Ascending aorta (tissue), 2 donors: Measurements from ENCODE around the gene BRPF3. TPM values are rescaled to one million over a fixed set of nuclear protein-coding genes. Genes with fewer than 3 reads are reported as not detected.

Experiments used
- DNase-seq, 2 donors: peaks; one replicate each; pipeline ENCODE4 v3.0.0-alpha.2; 2019; ENCODE audit warnings: low spot score in 2 of 2
- H3K27ac ChIP-seq, 2 donors: fragments of 200-600 bp; sonication (generic); one replicate each; pipeline ENCODE4 v1.5.1; 2016 to 2017; ENCODE audit warnings: mild to moderate bottlenecking in 1 of 2
- H3K27me3 ChIP-seq: fragments of 200-600 bp; sonication (generic); one replicate; pipeline ENCODE4 v1.5.1; 2017
- H3K36me3 ChIP-seq, 2 donors: fragments of 200-600 bp; sonication (generic); one replicate each; pipeline ENCODE4 v1.5.1; 2016
- H3K4me1 ChIP-seq, 2 donors: fragments of 200-600 bp; sonication (generic); one replicate each; pipeline ENCODE4 v1.5.1; 2016 to 2017; ENCODE audit warnings: mild to moderate bottlenecking in 1 of 2
- H3K4me3 ChIP-seq, 2 donors: fragments of 200-600 bp; sonication (generic); one replicate each; pipeline ENCODE4 v1.5.1; 2016 to 2017; ENCODE audit warnings: mild to moderate bottlenecking in 1 of 2
- H3K9me3 ChIP-seq, 2 donors: fragments of 200-600 bp; sonication (generic); one replicate each; pipeline ENCODE4 v1.5.1; 2016
- intact Hi-C: fragments of 100-400 bp; cut with DNase I; formaldehyde crosslinking; loops from one replicate; pipeline ENCODE4 v1.15.1; 2023
- total RNA-seq: library from RNA; depleted of rRNA; stranded (reverse); fragments of >200 nt; gene quantifications from one replicate; pipeline ENCODE4 v1.1.0, GENCODE V29; 2016
- TF ChIP-seq, protein P1 (sequence below), 3 experiments: fragments of 200-600 bp in 2 of 3; fragments of 450-650 bp in 1 of 3; sonication (generic) in 2 of 3; IDR thresholded peaks; one replicate each; pipeline ENCODE4 v1.5.1; 2016 to 2019; ENCODE audit warnings: antibody characterized with exemption in 3 of 3, mild to moderate bottlenecking in 1 of 3, moderate library complexity in 1 of 3

The BRPF3 gene
- 26.5 TPM for total RNA-seq

DNA sequence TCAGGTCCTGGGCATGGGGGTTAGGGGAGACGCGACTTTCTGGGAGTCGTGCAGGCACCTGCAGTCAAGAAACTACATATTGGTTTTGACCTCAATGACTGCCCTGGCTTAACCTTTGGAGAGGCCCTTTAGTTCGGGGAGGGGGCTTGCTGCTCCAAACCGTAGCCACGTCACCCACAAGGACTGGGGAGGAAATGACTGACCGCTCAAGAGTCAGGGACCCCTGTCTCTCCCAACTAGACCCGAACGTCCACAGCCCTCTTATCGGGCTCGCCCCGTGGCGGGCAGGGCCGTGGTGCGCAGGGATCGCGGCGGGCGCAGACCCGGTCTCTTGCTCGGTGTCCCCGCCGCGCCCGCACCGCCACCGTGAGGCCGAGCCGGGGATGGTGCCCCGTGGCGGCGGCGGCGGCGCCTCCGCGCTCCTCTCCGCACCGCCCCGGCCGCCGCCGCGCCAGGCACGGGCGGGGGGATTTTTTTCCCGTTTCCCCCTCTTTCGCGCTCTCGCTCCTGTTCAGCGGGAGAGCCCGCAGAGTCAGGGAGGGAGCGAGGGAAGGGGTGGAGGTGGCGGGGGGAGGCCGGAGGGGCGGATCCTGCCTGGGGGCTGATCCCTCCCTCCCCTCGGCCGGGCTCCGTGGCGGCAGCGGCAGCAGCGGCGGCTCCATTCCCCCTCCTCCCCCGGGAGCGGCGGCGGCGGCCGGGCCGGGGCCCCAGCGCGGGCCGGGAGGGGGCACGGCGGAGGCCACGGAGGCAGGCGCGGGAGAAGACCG, at the start of gene BRPF3:
BRPF3 (plus strand) TSS at position 632 of the 767 bp plus-strand sequence. CDS start 3,579 bp downstream, outside the sequence.
- peak within 1 kb of the TSS; percentile 86 to 94 for H3K4me3 ChIP-seq
- intact Hi-C loops = loop anchor here (1.0 to 5.0 kb wide), 6 partner anchors 73 to 699 kb away; partner anchors contain the start of genes FKBP5, MAPK14, SRPK1 and TEAD3
- H3K9me3 ChIP-seq = no peaks in the 10 kb centered on the region
- H3K27me3 ChIP-seq = no peaks in the 10 kb centered on the region
- H3K27ac ChIP-seq = peak within 1 kb of the TSS; percentile 94 to 95
- DNase-seq = peak in 1 of 2 donors; percentile 88
- peaks cover 3 to 13% of the 10 kb centered on the region in 2 donors for H3K4me1 ChIP-seq
- TF ChIP-seq, protein P1, sequence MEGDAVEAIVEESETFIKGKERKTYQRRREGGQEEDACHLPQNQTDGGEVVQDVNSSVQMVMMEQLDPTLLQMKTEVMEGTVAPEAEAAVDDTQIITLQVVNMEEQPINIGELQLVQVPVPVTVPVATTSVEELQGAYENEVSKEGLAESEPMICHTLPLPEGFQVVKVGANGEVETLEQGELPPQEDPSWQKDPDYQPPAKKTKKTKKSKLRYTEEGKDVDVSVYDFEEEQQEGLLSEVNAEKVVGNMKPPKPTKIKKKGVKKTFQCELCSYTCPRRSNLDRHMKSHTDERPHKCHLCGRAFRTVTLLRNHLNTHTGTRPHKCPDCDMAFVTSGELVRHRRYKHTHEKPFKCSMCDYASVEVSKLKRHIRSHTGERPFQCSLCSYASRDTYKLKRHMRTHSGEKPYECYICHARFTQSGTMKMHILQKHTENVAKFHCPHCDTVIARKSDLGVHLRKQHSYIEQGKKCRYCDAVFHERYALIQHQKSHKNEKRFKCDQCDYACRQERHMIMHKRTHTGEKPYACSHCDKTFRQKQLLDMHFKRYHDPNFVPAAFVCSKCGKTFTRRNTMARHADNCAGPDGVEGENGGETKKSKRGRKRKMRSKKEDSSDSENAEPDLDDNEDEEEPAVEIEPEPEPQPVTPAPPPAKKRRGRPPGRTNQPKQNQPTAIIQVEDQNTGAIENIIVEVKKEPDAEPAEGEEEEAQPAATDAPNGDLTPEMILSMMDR (IDR thresholded peaks at IDR 0.05) = peak; percentile 40 to 88 (median 47)
- peaks cover 11 to 12% of the 10 kb centered on the region in 2 donors for H3K36me3 ChIP-seq

DNA sequence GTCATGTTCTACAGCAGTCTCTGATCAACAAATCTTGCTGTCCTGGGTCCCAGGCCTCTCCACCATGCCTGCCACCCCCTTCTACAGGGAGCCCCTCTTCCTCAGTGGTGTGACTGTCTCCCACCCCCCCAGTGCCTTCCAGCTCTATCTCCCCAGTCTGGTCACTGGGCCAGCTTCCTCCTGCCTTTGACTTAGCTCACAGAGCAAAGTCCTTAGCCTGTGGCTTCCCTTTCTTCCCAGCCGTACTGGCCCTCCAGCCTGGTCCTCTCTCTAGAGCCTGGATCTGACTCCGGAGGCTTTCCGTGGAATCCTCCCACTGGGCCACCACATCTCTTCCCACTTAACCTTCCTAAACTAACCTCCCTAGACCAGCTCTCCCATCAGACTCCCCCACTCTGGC, 49.2 kb upstream of the BRPF3 start:
- no peaks in the 10 kb centered on the region for H3K4me1 ChIP-seq
- TF ChIP-seq, protein P1 (IDR thresholded peaks at IDR 0.05) = no peak
- intact Hi-C loops = no loop called here
- DNase-seq = no peak
- no peak overlapping the region for H3K27ac ChIP-seq
- no peaks in the 10 kb centered on the region for H3K27me3 ChIP-seq
- no peak overlapping the region for H3K4me3 ChIP-seq
- no peaks in the 10 kb centered on the region for H3K36me3 ChIP-seq
- no peaks in the 10 kb centered on the region for H3K9me3 ChIP-seq

DNA sequence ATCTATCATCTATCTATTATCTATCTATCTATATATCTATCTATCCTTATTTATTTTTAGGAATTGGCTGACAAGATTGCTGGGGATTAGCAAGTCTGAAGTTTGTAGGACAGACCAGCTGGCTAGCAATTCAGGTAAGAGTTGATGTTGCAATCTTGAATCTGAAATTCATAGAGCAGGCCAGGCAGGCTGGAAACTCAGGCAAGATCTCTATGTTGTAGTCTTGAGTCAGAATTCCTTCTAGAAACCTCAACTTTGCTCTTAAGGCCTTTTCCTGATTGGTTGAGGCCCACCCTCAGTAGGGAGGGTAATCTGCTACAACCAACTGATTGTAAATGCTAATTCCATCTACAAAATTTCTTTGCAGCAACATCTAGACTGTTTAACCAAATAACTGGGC, 47.1 kb upstream of the BRPF3 start:
- no peak overlapping the region for H3K27ac ChIP-seq
- intact Hi-C loops = no loop called here
- TF ChIP-seq, protein P1 (IDR thresholded peaks at IDR 0.05) = no peak
- no peak overlapping the region for H3K4me3 ChIP-seq
- H3K27me3 ChIP-seq = no peaks in the 10 kb centered on the region
- no peaks in the 10 kb centered on the region for H3K9me3 ChIP-seq
- DNase-seq = no peak
- H3K36me3 ChIP-seq = no peaks in the 10 kb centered on the region
- H3K4me1 ChIP-seq = no peaks in the 10 kb centered on the region

DNA sequence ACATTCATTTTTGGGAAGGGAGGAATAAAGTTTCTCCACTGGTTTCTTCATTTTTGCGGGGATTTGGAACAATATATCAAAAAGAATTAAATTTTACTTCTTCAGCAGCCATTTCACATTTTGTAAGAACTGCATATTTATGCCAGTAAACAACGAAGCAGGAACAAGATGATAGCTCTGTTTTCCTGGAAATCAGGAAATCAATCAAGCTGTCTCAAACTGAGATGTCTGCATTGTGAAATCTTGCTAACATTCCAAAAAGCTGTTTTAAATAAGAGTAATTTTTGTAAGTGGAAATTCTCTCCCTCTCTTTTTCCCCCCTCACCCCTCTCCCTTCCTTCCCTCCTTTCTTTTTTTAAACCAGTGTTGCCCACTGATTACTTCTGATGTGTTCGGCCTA, 46.3 kb upstream of the BRPF3 start:
- no peaks in the 10 kb centered on the region for H3K27me3 ChIP-seq
- TF ChIP-seq, protein P1 (IDR thresholded peaks at IDR 0.05) = no peak
- no peak overlapping the region for H3K27ac ChIP-seq
- no peak for DNase-seq
- H3K4me1 ChIP-seq = no peaks in the 10 kb centered on the region
- no peaks in the 10 kb centered on the region for H3K9me3 ChIP-seq
- no peaks in the 10 kb centered on the region for H3K36me3 ChIP-seq
- intact Hi-C loops = no loop called here
- H3K4me3 ChIP-seq = no peak overlapping the region

DNA sequence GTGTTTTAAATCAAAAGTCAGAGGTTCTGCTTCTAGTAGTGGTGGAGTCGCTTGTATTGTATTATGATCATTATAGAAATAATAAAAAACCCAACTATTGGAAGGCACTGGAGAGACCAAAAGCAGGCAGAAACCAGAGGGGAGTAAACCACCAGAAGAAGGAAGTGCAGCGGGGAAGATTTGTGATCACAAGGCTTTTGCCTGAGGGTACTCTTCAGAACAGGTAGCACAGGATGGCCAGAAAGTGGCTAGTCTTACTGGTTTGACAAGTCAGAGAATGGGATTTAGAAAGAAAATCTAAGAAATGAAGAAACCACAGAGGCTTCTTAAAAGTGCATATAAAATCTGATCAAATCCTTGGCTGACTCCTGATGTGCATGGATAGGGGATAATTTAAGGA, 42.3 kb upstream of the BRPF3 start:
- Histone ChIP-seq H3K4me3 (no peak overlapping the region), H3K4me1 (no peaks in the 10 kb centered on the region), H3K27ac (no peak overlapping the region), H3K36me3 (no peaks in the 10 kb centered on the region), H3K27me3 (no peaks in the 10 kb centered on the region), H3K9me3 (no peaks in the 10 kb centered on the region)
- intact Hi-C loops = no loop called here
- TF ChIP-seq, protein P1 (IDR thresholded peaks at IDR 0.05) = no peak
- no peak for DNase-seq
